GM12891 (cell line): ENCODE results near the gene PARD3.

ENCODE experiments used
- PAX5 ChIP-seq: IDR thresholded peaks from 2 replicates; pipeline ENCODE4 v1.6.1; 2011; ENCODE audit warnings: low read length, moderate library complexity, mild to moderate bottlenecking; ENCODE audit not compliant: insufficient read depth, severe bottlenecking
- POLR2A ChIP-seq: IDR thresholded peaks from 2 replicates; pipeline ENCODE4 v1.6.1; 2011; ENCODE audit warnings: low read depth, low read length, control low read depth
- POLR2AphosphoS5 ChIP-seq: IDR thresholded peaks from 2 replicates; pipeline ENCODE4 v1.6.1; 2011; ENCODE audit warnings: low read depth, low read length, control low read depth
- POU2F2 ChIP-seq: IDR thresholded peaks from 2 replicates; pipeline ENCODE4 v1.6.1; 2011; ENCODE audit warnings: low read depth, mild to moderate bottlenecking, control low read depth, low read length, moderate library complexity
- SPI1 ChIP-seq: IDR thresholded peaks from 2 replicates; pipeline ENCODE4 v1.6.1; 2011; ENCODE audit warnings: low read depth, low read length, control low read depth
- TAF1 ChIP-seq: IDR thresholded peaks from 2 replicates; pipeline ENCODE4 v1.6.1; 2011; ENCODE audit warnings: low read depth, low read length, control low read depth

DNA sequence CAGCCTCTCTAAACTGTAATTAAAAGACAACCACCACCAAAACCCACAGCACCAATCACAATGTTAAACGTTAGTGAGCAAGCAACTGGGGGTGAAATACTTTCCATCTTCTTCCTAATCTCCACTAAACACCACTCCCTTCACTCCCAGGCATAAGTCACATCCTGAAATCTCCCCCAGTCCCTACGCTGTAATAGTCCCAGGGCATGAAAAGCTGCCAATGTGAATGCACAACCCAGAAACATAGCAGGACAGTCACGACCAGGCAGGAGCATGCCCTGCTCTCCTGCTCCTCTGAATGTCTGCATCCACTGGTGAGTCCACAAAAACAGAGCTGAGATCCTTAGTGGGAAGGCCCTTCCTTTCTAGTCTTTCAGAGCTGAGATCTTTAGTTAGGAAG lies 288.9 kb downstream of the PARD3 start:
- TF ChIP-seq POLR2A (no peak), POU2F2 (no peak), POLR2AphosphoS5 (no peak), SPI1 (no peak), TAF1 (no peak), PAX5 (no peak)
